Dermis microvascular lymphatic vessel endothelial cell (primary cell): ENCODE results near the gene DLEC1. TPM values are rescaled to one million over a fixed set of nuclear protein-coding genes. Genes with fewer than 3 reads are reported as not detected.
"Not testable (repeated sequence)": the region's sequence is repeated elsewhere in the genome, so short reads cannot be mapped to it uniquely, and the experiment has no call there.

Source experiments
- DNase-seq, 2 donors: peaks; one replicate each; pipeline versions ENCODE4 v3.0.0 to v3.0.0-alpha.2; 2010; ENCODE audit warnings: low read depth in 2 of 2
- total RNA-seq: library from RNA; depleted of rRNA; stranded (reverse); fragments of >200 nt; gene quantifications from 2 replicates; pipeline ENCODE4 v1.2.1, GENCODE V29; 2014

The DLEC1 gene
- total RNA-seq, 1 donor from 2014 or later: under 0.01 TPM

GRCh38 chr3:38152609-38153008 lies 113.6 kb downstream of the DLEC1 start:
- no peak for DNase-seq

DNA sequence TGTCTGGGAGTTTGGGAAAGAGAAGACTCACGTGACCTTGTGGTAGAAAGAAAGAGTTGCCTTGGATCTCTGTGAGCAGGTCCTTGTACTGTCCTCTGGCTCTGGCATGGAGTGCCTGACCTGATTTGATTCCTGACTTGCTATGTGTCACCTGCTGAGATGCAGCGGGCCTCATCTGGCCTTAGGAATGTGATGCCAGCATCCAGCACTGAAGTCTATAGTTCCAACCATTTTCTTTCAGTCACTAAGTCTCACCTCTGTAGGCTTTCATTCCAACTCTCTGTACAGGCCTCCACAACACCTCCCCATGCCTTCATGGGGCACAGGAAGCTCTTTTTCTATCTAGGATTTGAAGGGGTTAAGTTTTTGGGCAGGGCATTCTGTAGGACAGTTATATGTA lies 114.2 kb downstream of the DLEC1 start:
- no peak for DNase-seq

DNA sequence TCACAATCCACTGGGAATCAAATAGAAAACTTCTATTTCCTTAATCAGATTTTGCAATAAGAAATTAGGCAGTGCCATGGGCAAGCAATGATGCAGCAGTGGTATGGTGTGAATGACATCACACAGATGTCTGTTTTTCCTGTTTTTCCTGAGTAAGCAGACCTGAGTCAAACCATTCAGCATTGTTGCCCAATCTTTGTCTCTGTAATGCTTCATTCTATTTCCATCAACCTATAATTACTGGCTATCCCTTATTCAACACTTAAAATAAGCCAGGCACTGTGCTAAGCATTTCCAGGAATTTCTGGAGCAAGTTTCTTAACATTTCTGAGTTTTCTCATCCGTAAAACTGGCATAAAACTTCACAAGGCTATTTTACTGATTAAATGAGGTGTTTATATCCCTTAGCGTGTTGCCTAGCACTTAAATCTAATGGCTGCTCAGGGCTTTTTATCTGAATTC lies 115.1 kb downstream of the DLEC1 start:
- DNase-seq: peak; percentile 45 to 57

DNA sequence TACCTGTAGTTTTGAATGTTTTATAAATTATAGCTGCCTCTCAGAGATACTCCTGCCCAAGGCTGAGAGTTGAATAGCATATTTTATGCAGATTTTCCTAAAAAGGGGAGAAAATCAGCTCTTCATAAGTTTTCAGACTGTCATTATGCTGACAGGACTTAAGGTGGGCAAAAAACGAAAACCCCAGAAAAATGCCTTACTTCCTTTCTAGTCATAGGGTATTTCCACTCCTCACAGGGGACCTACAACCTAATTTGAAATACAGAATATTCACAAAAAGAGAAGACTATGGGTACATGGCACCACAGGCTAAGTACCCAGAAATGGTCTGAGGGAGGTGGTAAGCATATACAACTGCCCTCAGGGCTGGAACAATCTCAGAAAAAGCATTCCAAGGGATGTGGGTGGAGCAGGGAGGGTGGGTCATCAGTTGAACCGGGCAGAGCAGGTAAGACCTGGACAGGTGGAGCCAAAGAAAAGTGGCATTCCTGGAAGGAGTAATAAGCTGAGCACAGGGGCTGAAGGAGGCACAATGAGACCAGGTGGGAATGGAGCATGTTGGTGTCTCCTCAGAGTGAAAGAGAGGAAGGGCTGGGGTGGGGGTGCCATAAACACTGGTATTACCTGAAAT lies 115.7 kb downstream of the DLEC1 start:
- DNase-seq: no peak

GRCh38 chr3:38155825-38156224 lies 116.8 kb downstream of the DLEC1 start:
- no peak for DNase-seq

- no peak for DNase-seq
These were observed 118.1 kb downstream of the DLEC1 start for GRCh38 chr3:38157117-38157516.

DNA sequence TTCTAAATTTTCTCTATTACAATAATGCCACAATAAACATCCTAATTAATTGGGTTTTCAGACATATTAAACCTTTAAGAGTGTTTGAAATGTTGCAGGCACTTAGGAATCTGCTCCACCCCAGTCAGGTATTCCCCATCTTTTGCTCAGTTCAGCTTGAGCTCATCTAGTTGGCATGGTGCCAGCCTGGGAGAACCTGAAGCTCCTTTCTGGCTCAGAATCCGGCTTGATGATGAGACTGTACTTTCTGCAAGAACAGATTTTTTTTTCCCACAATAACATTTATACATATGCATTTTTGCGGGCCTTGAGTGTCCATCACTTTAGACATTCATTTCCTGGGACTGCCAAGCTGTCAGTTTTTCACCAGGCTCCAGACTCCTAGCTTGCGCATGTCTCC lies 118.6 kb downstream of the DLEC1 start:
- no peak for DNase-seq

GRCh38 chr3:38158472-38158871 lies 119.5 kb downstream of the DLEC1 start:
- no peak for DNase-seq

DNA sequence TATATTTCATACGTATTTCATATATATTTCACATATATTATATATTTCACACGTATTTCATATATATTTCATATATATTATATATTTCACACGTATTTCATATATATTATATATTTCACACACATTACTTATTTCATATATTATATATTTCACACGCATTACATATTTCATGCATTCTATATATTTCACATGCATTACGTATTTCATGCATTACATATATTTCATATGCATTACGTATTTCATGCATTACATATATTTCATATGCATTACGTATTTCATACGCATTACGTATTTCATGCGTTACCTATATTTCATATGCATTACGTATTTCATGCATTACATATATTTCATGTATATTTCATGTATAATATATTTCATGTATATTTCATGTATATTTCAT lies 121.7 kb downstream of the DLEC1 start:
- DNase-seq: not testable (repeated sequence)

DNA sequence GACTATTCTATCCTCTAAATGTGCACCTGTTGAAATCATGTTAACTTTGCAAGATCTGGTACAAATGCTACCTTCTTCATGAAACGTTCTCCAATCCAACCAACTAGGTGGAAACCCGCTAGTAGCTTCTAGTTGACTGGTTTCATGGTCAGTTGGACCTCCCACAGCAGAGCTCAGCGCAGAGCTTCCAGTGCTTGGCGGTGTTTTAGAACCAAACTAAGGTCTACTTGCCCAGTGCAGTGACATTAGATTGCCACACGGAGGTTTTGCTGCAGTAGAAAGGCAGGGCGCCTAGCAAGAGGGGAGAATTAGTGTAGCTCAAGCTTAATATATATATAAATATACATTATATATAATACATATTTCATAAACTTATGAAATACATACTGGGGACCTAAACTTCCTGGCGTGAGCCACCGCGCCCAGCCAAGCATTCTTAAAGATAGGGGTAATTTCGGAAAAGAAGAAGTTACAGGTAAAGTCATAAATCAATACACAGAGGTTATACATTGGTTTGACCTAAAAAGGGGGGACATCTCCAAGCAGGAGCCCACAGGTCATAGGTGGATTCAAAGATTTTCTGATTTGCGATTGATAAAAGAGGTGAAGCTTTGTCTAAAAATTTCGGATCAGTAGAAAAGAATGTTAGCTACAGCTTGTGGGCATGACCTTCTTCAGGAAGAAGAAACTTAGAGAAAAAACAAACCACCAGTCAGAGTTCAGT lies 124.3 kb downstream of the DLEC1 start:
- DNase-seq: peak in 1 of 2 donors; percentile 10

- DNase-seq: no peak
These were observed 125.0 kb downstream of the DLEC1 start for GRCh38 chr3:38163841-38164642.

- no peak for DNase-seq
These were observed 125.6 kb downstream of the DLEC1 start for GRCh38 chr3:38164643-38164951.

DNA sequence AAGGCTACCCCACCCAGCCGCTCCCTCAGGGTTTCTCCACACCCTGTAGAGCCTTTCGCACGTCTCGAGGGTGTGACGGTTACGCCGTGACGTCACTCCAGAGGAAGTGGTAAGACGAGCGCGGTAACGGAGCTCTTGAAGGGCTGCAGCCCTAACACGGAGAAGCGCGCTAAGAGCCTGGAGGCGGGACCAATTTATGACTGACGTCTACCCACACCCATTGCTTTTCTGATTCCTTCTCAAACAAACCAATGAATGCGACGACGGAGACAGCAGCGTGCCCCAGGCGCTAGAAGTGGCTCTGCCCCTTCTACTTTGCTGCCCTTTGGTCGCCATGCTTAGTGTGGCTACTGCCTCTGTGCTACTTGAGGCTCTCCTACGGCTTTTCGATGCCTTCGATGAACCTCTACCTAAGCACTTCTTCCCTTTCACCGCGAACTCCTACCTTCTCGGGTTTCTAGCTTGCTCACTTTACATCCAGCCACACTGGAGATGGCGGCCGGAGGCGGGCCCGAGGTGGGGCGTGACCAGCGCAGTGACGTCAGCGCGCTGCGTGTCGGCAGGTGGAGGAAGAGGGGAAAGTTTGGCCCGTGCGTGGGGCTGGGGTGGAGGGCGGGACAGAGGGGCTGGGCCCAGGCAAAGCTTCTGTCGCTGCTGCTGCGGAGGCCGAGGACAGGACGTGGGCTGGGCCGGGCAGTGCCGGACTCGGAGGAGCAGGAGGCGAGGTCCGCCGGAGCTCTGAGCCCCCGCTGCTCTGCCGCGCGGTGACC lies 126.1 kb downstream of the DLEC1 start, which contains the start of gene OXSR1:
Gene OXSR1, plus strand, starts transcription at position 586 of the 770 bp plus-strand sequence. CDS start 340 bp downstream, outside the sequence.
- peak; percentile 100 for DNase-seq

- DNase-seq: peak in 1 of 2 donors; percentile 28
These were observed 126.8 kb downstream of the DLEC1 start for GRCh38 chr3:38165722-38166387.

DNA sequence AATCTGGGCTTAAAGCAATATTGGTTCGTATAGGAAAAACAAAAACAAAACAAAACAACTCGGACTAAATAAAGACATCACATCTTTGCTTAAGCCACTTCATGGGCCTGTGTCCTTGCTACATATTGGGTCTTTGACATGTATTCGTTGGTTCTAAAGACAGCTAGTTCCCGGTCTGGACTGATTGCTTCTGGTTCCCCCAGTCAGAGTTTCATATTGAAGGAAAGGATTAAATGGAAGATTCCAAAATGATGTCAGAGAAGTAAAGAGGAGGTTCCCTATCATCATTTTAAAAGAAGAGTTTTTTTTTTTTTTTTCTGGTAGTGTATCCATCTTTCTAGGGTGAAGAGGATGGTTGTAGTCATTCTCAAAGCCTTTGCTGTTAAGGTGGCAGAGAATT lies 128.6 kb downstream of the DLEC1 start:
- no peak for DNase-seq

DNA sequence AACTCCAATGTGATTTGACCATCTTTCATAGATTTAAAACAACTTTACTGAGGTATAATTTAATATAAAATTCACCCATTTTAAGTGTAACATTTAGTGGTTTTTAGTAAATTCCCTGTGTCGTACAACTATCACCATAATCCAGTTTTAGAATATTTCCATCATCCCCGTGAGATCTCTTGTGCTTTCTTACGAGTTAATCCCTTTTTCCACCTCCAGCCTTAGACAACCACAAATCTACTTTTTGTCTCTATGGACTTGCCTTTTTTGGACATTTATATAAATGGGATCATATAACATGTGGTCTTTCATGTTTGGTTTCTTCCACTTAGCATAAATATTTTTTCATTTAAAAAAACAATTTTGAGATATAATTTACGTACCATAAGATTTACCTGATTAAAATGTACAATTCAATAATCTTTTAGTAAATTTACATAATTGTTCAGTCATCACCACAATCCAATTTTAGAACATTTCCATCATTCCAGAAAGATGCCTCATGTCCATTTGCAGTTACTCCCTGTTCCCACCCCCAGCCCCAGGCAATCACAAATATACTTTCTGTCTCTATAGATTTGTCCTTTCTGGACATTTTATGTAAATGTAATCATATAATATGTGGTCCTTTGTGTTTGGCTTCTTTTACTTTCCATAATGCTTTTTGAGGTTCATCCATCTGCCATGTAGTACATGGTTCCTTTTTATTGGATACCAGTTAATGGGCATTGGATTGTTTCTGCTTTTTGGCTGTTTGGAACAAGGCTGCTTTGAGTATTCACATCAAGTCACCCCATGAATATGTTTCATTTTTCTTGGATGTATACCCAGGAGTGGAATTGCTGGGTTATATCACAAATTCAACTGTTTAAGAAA lies 129.4 kb downstream of the DLEC1 start:
- DNase-seq: no peak

DNA sequence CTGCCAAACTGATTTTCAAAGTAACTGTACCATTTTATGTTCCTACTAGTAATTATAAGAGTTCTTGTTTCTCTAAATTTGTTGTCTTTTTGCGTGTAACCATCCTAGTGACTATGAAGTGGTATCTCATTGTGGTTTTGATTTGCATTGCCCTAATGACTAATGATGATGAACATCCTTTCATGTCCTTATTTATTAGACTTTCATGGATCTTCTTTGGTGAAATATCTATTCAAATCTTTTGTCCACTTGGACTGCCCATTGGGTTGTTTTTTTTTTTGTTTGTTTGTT lies 130.0 kb downstream of the DLEC1 start:
- no peak for DNase-seq

DNA sequence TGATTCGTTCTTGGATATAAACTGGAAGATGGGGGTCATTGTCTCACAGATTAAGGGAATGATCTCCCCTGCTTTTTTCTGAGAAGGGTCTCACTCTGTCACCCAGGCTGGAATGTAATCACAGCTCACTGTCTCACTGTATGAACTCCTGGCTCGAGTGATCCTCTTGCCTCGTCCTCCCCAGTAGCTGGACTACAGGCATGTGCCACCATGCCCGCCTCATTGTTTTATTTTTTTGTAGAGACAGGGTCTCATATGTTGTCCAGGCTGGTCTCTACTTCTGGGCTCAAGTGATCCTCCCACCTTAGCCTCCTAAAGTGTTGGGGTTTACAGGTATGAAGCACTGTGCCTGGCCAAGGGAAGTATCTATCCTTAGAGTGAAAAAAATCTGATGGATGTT lies 131.7 kb downstream of the DLEC1 start:
- DNase-seq: no peak

- no peak for DNase-seq
These were observed 132.6 kb downstream of the DLEC1 start for GRCh38 chr3:38171622-38172021.
